K562 (cell line): Measurements from ENCODE around the gene MOB3B. TPM values are rescaled to one million over a fixed set of nuclear protein-coding genes. Genes with fewer than 3 reads are reported as not detected.

ENCODE experiments used
- ATAC-seq: fragments of 200-7000 bp; cut with Tn5 transposase; 3 replicates; pipeline ENCODE4 v1.9.1; 2020; ENCODE audit warnings: moderate library complexity
- BruUV-seq: library from RNA; stranded (reverse); fragments of 400-500 nt; replicated peaks from 2 replicates; lab custom pipeline; 2021; lab: Mats Ljungman, UMichigan
- CTCF ChIA-PET: fragments of 300-600 bp; formaldehyde crosslinking; extraction: SDS; loops from one replicate; lab custom pipeline; 2021; ENCODE audit warnings: low intra/inter-chr PET ratio; lab: Yijun Ruan, JAX
- POLR2A ChIA-PET: fragments of 300-600, 350-650 bp; sonication (Branson Sonifier 250); formaldehyde crosslinking; extraction: SDS; loops from one replicate; lab custom pipeline; 2021; ENCODE audit warnings: antibody characterized with exemption, inconsistent platforms; lab: Yijun Ruan, JAX
- DNase-seq, 4 experiments: peaks; one replicate each; pipeline versions ENCODE4 v3.0.0 to v3.0.0-alpha.2; 2011 to 2018; ENCODE audit warnings: low spot score in 3 of 4, mixed read lengths in 3 of 4; ENCODE audit errors: extremely low read depth in 1 of 4
- FAIRE-seq: peaks from 2 replicates; lab custom pipeline; 2011; peaks lifted over from hg19 to GRCh38; lab: Jason Lieb, UNC
- H2AFZ ChIP-seq: 2 replicates; pipeline ENCODE4 v1.6.0; 2011; ENCODE audit warnings: low read depth, low read length, control low read depth, inconsistent platforms
- H3K27ac ChIP-seq: fragments of 200-600 bp; 3 replicates; pipeline ENCODE4 v1.8.0; 2011; ENCODE audit warnings: low read depth, mild to moderate bottlenecking, control low read depth, inconsistent platforms, low read length, moderate library complexity, mixed read lengths; ENCODE audit errors: extremely low read depth
- H3K27me3 ChIP-seq, 2 experiments: fragments of 300-600 bp in 1 of 2; 2 replicates in 1 of 2; 3 replicates in 1 of 2; pipeline versions ENCODE4 v1.6.0 to v1.8.0; 2011; ENCODE audit warnings: inconsistent platforms in 2 of 2, low read length in 2 of 2, mild to moderate bottlenecking in 1 of 2, mixed read lengths in 1 of 2, moderate library complexity in 1 of 2; ENCODE audit not compliant: control insufficient read depth in 2 of 2, insufficient read depth in 2 of 2
- H3K36me3 ChIP-seq: fragments of 300-600 bp; 3 replicates; pipeline ENCODE4 v1.8.0; 2011; ENCODE audit warnings: mild to moderate bottlenecking, low read length, inconsistent platforms; ENCODE audit not compliant: control insufficient read depth, insufficient read depth
- H3K4me1 ChIP-seq, 2 experiments: fragments of 200-600 bp in 1 of 2; replicated peaks in 1 of 2; 2 replicates in 1 of 2; 3 replicates in 1 of 2; pipeline versions ENCODE4 v1.5.1 to v1.8.0; 2011; ENCODE audit warnings: inconsistent platforms in 2 of 2, low read length in 2 of 2, mild to moderate bottlenecking in 1 of 2, mixed read lengths in 1 of 2, moderate library complexity in 1 of 2; ENCODE audit not compliant: control insufficient read depth in 2 of 2, insufficient read depth in 2 of 2
- H3K4me2 ChIP-seq: 2 replicates; pipeline ENCODE4 v1.6.1; 2011; ENCODE audit warnings: low read length, control low read depth, inconsistent platforms, mixed read lengths; ENCODE audit not compliant: insufficient read depth
- H3K4me3 ChIP-seq: fragments of 200-600 bp; sonication (generic), shearing (Covaris generic); 2 replicates; pipeline ENCODE4 v1.5.1; 2016; ENCODE audit warnings: control low read depth, inconsistent platforms
- H3K79me2 ChIP-seq: fragments of 200-600 bp; 3 replicates; pipeline ENCODE4 v1.8.0; 2011; ENCODE audit warnings: low read length, inconsistent platforms; ENCODE audit not compliant: control insufficient read depth, insufficient read depth
- H3K9ac ChIP-seq, 2 experiments: 2 replicates each; pipeline versions ENCODE4 v1.6.0 to v1.6.1; 2011; ENCODE audit warnings: low read depth in 2 of 2, low read length in 2 of 2, control low read depth in 1 of 2, inconsistent platforms in 1 of 2, mild to moderate bottlenecking in 1 of 2, mixed read lengths in 1 of 2; ENCODE audit not compliant: insufficient read depth in 1 of 2
- H3K9me1 ChIP-seq: one replicate; pipeline ENCODE4 v1.6.0; 2011; ENCODE audit warnings: inconsistent platforms, mild to moderate bottlenecking, low read length, moderate library complexity; ENCODE audit not compliant: control insufficient read depth, insufficient read depth
- H3K9me3 ChIP-seq: replicated peaks from 2 replicates; pipeline ENCODE4 v1.5.1; 2011; ENCODE audit warnings: low read depth, low read length, inconsistent platforms; ENCODE audit not compliant: control insufficient read depth, insufficient read depth
- H4K20me1 ChIP-seq: replicated peaks from 2 replicates; pipeline ENCODE4 v1.6.1; 2011; ENCODE audit warnings: low read length, inconsistent platforms, mixed read lengths; ENCODE audit not compliant: control insufficient read depth, insufficient read depth
- ARID1B ChIP-seq: fragments of 450-650 bp; IDR thresholded peaks from 2 replicates; pipeline ENCODE4 v1.6.1; 2016; ENCODE audit warnings: antibody characterized with exemption, mild to moderate bottlenecking, inconsistent platforms
- DNMT1 ChIP-seq: fragments of 450-650 bp; IDR thresholded peaks from 2 replicates; pipeline ENCODE4 v1.6.1; 2016; ENCODE audit warnings: antibody characterized with exemption, mild to moderate bottlenecking
- IRF2 ChIP-seq: sonication (generic); formaldehyde crosslinking; IDR thresholded peaks from 2 replicates; pipeline ENCODE4 v1.8.1; 2022; ENCODE audit warnings: mild to moderate bottlenecking, missing genetic modification reagents
- KHSRP ChIP-seq: fragments of 450-650 bp; IDR thresholded peaks from 2 replicates; pipeline ENCODE4 v1.6.1; 2017
- LEF1 ChIP-seq: fragments of 450-650 bp; IDR thresholded peaks from 2 replicates; pipeline ENCODE4 v1.6.1; 2016; ENCODE audit warnings: mild to moderate bottlenecking
- MLLT1 ChIP-seq, 2 experiments: fragments of 450-650 bp; IDR thresholded peaks; 2 replicates each; pipeline ENCODE4 v1.6.1; 2016
- NFXL1 ChIP-seq: fragments of 450-650 bp; formaldehyde crosslinking; IDR thresholded peaks from 2 replicates; pipeline ENCODE4 v1.4.0; 2021; ENCODE audit warnings: mild to moderate bottlenecking
- SUPT5H ChIP-seq: fragments of 450-650 bp; IDR thresholded peaks from 2 replicates; pipeline ENCODE4 v1.6.1; 2016
- ZHX1 ChIP-seq: fragments of 150-350 bp; conservative IDR thresholded peaks from 2 replicates; pipeline ENCODE4 v1.6.1; 2014; ENCODE audit warnings: low read length
- ZNF408 ChIP-seq: fragments of 250-450 bp; sonication (Bioruptor Pico); IDR thresholded peaks from 2 replicates; pipeline ENCODE4 v1.4.0; 2020; ENCODE audit warnings: low read depth, mild to moderate bottlenecking, moderate library complexity
- ZNF518B ChIP-seq: fragments of 250-450 bp; sonication (Bioruptor Pico); IDR thresholded peaks from 2 replicates; pipeline ENCODE4 v1.5.0; 2021; ENCODE audit warnings: mild to moderate bottlenecking, moderate library complexity
- WGBS: fragments of 100-300 bp; shearing (Covaris generic); methylation state at CpG from one replicate; pipeline ENCODE4 v1.1.6; 2016; ENCODE audit warnings: low coverage, mixed read lengths; ENCODE audit not compliant: insufficient coverage; ENCODE audit errors: missing lambda C conversion rate; 5-methylcytosine and 5-hydroxymethylcytosine counted together
- in situ Hi-C: fragments of 300-500 bp; cut with MboI; formaldehyde crosslinking; loops from 4 replicates; pipeline ENCODE4 v1.15.0; 2018; ENCODE audit warnings: inconsistent platforms, mixed read lengths
- intact Hi-C: fragments of 100-400 bp; cut with micrococcal nuclease; formaldehyde crosslinking; loops from 2 replicates; pipeline ENCODE4 v1.14.2; 2022
- polyA plus RNA-seq, 8 experiments: library from polyadenylated mRNA; depleted of rRNA in 4 of 8; stranded (reverse) in 5 of 8; unstranded in 3 of 8; fragments of >200 nt; fragmentation: Nextera tagmentation in 2 of 8; fragmentation: Illumina TruSeq in 1 of 8; extraction: Ambion mirVana in 2 of 8; extraction: Trizol in 1 of 8; gene quantifications; 2 replicates each; pipeline versions ENCODE4 v1.2.1 to v1.2.3, GENCODE V29; 2011 to 2014; ENCODE audit warnings: inconsistent platforms in 1 of 8, missing spikeins in 1 of 8
- total RNA-seq, 7 experiments: library from RNA; depleted of rRNA in 6 of 7; stranded (reverse); fragments of >200 nt in 6 of 7; fragmentation: Illumina TruSeq in 2 of 7; extraction: Trizol in 2 of 7; gene quantifications; 2 replicates each; pipeline versions ENCODE4 v1.2.1 to v1.2.3, GENCODE V29; 2011 to 2021; ENCODE audit warnings: low replicate concordance in 1 of 7
- TF ChIP-seq, protein P1 (sequence below): fragments of 450-650 bp; IDR thresholded peaks from 2 replicates; pipeline ENCODE4 v1.6.1; 2017; ENCODE audit warnings: antibody characterized with exemption

The MOB3B gene
- total and polyA plus RNA-seq, 9 of the 15 experiments (the other 6 are each of a cell fraction or from before 2014, with no cell fraction given) = 3.6 to 12.8 (median 7.2) TPM

DNA sequence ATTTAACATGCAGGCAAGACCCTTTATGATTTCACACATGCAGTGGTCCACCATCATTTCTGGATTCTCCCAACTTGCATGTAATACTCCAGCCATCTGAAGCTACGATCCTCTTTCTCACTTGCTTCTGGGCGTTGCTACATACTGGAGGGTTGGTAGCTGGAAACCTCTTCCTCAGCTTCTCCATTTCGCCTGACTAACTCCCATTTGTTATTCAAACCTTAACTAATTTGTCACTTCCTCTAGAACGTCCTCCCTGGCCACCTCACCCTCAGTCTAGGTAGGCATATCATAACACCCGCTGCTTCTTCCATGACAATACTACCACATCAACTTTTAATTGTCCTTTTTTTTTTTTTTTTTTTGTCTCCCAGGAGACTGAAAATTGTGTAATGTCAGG lies 160.0 kb downstream of the MOB3B start (continued):
- TF ChIP-seq ZNF518B (CRISPR knock-in tag) = no peak
- TF ChIP-seq, protein P1, sequence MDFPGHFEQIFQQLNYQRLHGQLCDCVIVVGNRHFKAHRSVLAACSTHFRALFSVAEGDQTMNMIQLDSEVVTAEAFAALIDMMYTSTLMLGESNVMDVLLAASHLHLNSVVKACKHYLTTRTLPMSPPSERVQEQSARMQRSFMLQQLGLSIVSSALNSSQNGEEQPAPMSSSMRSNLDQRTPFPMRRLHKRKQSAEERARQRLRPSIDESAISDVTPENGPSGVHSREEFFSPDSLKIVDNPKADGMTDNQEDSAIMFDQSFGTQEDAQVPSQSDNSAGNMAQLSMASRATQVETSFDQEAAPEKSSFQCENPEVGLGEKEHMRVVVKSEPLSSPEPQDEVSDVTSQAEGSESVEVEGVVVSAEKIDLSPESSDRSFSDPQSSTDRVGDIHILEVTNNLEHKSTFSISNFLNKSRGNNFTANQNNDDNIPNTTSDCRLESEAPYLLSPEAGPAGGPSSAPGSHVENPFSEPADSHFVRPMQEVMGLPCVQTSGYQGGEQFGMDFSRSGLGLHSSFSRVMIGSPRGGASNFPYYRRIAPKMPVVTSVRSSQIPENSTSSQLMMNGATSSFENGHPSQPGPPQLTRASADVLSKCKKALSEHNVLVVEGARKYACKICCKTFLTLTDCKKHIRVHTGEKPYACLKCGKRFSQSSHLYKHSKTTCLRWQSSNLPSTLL = no peak
- TF ChIP-seq LEF1 = no peak

- ATAC-seq = no peak
- DNase-seq = no peak
- intact Hi-C loops = no loop called here
- no peak for FAIRE-seq
- Histone ChIP-seq H3K9me1 (no peaks in the 10 kb centered on the region), H3K36me3 (no peaks in the 10 kb centered on the region), H4K20me1 (no peaks in the 10 kb centered on the region), H3K4me2 (no peak overlapping the region), H3K9ac (no peak overlapping the region), H3K4me3 (no peak overlapping the region), H3K27me3 (no peaks in the 10 kb centered on the region), H3K79me2 (peaks cover 12% of the 10 kb centered on the region; the same call in 2 of the 3 replicates), H3K27ac (no peak overlapping the region), H3K9me3 (no peaks in the 10 kb centered on the region), H3K4me1 (peaks cover 0 to 11% of the 10 kb centered on the region in 2 experiments; a peak in 3 of 5 replicates), H2AFZ (no peak overlapping the region)
- POLR2A ChIA-PET = no interaction called here
- WGBS = 80% methylated on average over 1 of the region's 7 CpGs
- no TSS peak for BruUV-seq
- in situ Hi-C loops = no loop called here
- CTCF ChIA-PET = no interaction called here
- TF ChIP-seq NFXL1 (CRISPR knock-in tag) (no peak), SUPT5H (no peak), KHSRP (no peak), IRF2 (CRISPR knock-in tag) (no peak), MLLT1 (IDR thresholded peaks at IDR 0.05) (no peak), ZHX1 (no peak), ZNF408 (CRISPR knock-in tag) (no peak), ARID1B (no peak), DNMT1 (no peak)
These were observed 161.2 kb downstream of the MOB3B start for GRCh38 chr9:27368316-27368985.
